Stimulated activated CD4-positive, alpha-beta T cell treated with anti-CD3 and anti-CD28 coated beads, Interleukin-2, amount 100 ng/mL, for 4 hours (primary cell): Measurements from ENCODE around the gene GUCY2C.
A peak's percentile ranks its signal among the peaks of the same experiment; 100 is the strongest.
"Not testable (repeated sequence)": the region's sequence is repeated elsewhere in the genome, so short reads cannot be mapped to it uniquely, and the experiment has no call there.

Experiments
- DNase-seq: peaks from one replicate; pipeline ENCODE4 v3.0.0-alpha.2; 2020; ENCODE audit warnings: low read depth

Gene GUCY2C

DNA sequence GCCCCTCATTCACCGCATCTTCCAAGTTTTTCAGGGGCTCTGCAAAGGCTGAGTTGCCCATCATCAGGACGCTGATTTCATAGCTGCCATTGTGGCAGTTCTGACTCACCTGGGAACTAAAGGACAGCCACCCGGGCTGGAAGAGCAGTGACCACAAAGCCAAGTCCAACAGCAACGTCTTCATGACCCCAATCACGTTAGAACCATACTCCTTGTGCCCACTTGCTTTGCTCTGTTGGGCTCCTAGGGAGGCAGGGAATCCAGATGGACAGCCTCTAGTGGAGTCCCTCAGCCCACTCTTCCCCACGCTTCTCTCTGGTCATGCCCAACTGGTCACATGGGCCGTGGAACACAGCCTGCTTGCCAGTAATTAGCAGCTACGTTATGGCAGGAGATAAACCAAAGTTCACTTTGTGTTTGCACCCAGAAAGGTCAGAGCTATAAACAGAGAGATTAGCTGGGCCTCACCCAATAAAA, at the start of gene GUCY2C:
GUCY2C (minus strand) TSS at position 335 of the 477 bp plus-strand sequence; CDS start at position 184, 151 bp downstream.
- no peak for DNase-seq

GRCh38 chr12:14743061-14743460, 46.7 kb upstream of the GUCY2C start:
- no peak for DNase-seq

GRCh38 chr12:14741942-14742341, 45.5 kb upstream of the GUCY2C start:
- DNase-seq, result no peak

- no peak for DNase-seq
Measured at GRCh38 chr12:14741153-14741552, 44.8 kb upstream of the GUCY2C start.

- DNase-seq, result not testable (repeated sequence)
Measured at GRCh38 chr12:14736441-14736840, 40.0 kb upstream of the GUCY2C start.

GRCh38 chr12:14731821-14732220, 35.4 kb upstream of the GUCY2C start:
- no peak for DNase-seq

- DNase-seq, result no peak
Measured at GRCh38 chr12:14729586-14729985, 33.2 kb upstream of the GUCY2C start.

GRCh38 chr12:14723763-14724162, 27.4 kb upstream of the GUCY2C start:
- DNase-seq, result peak; percentile 49

DNA sequence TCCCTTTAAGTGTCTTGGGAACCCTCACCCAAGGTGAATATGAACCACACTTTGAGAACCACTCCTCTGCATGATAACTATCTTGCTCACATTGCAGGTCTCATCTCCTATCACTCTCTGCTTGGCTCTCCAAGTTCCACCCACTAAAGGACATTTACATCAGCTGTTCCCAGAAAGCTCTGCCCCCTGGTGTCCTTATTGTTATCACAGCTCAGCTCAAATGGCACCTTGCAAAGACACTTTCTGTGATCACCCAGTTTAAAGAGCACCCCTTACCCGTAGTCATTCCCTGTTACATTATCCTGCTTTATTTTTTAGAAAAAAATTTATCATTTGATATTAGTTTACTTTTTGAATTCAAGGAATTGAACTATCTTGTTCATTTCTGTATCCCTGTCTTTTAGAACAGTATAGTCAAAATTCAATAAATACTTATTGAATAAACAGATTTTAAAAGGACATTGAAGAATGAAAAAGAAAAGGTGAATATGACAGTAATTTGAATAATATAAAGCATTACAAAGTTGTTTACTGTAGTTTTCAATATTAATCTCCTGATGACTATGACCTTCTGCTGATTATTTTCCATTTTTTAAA, 20.5 kb upstream of the GUCY2C start:
- peak; percentile 22 for DNase-seq

- no peak for DNase-seq
Measured at GRCh38 chr12:14714437-14714836, 18.0 kb upstream of the GUCY2C start.

GRCh38 chr12:14710632-14711320, 14.4 kb upstream of the GUCY2C start:
- DNase-seq, result no peak

DNA sequence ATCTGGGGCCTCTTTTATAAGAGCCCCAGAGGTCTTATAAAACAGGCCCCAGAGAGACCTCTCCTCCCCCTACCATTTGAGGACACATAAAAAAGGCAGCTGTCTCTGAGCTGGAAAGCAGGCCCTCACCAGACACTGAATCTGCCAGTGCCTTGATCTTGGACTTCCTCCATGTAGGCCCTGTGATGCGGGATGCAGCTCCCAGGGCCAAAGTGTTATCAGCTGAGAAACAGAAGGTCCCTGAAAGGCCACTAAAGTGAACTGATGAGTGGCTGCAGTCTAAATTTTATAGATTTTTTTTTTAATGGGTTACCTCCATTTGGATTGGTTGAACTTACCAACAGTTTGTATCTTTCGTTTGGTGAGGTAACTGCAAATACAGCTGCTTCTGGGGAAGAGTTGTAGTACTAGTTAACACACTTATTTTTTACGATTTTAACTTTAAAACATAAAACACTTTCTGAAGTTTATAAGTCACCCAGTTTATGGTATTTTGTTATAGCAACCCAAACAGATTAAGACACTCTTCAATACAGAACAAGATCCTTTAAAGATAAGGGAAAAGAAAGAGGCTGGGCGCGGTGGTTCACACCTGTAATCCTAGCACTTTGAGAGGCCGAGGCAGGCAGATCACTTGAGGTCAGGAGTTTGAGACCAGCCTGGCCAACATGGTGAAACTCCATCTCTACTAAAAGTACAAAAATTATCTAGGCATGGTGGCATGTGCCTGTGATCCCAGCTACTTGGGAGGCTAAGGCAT, 5.6 kb upstream of the GUCY2C start:
- no peak for DNase-seq

DNA sequence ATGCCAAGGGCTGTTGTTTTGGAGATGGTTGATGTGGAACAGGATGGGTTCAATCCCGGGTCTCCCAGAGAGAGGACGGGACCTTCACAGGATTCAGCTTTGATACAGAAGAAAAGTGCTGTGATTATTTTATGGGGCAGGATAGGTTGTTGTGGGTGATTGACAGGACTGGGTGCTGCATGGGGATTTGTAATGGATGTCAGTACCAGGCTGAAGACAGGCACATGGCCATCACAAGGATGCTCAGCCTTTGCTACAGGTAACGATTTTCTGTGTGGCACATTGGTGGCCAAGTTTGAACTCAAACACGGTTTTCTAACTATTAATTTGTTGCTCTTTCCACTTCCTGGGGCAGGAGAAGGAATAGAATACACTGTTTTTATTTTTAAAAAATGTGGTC, 4.5 kb upstream of the GUCY2C start:
- no peak for DNase-seq

GRCh38 chr12:14699923-14700322, 3.5 kb upstream of the GUCY2C start:
- no peak for DNase-seq

- no peak for DNase-seq
Measured at GRCh38 chr12:14698555-14698954, 2.2 kb upstream of the GUCY2C start.

DNA sequence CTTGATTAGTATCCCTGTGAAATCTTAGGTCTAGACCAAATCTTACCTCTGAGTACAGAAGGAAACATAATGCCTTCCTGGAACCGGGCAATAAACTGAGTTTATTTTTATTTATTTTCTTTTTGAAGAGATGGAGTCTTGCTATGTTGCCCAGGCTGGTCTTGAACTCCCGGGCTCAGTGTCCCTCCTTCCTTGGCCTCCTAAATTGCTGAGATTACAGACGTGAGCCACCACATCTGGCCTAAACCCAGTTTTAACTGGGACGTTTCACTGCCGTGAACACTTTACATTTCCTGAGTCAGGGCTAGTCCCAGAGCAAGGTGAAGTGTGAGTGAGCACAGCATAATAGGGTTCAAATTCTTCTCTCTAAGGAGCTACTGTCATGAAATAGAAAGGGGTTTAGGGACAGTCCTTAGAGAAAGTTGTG, 671 bp downstream of the GUCY2C start:
- no peak for DNase-seq

GRCh38 chr12:14694970-14695369, 1.4 kb downstream of the GUCY2C start:
- DNase-seq, result no peak

- no peak for DNase-seq
Measured at GRCh38 chr12:14694145-14694714, 2.2 kb downstream of the GUCY2C start.

GRCh38 chr12:14693116-14693515, 3.3 kb downstream of the GUCY2C start:
- DNase-seq, result no peak

DNA sequence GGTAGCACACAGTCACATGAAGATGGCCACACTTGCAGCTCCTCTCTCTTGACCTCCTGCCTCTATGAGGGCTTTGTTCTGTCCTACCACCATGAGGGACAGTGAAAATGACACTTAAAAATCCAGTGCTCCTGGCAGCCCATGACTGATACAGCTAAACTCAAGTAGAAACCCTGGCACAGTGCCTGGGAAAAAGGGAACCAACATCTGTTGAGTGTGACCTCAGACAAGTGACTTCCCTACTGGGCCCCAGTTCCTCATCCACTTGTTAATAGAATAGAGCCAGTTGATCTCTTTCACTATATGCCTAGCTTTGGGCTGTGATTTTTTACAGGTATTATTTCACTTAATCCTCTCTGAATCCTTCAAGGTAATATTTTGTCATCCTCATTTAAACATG, 4.8 kb downstream of the GUCY2C start:
- no peak for DNase-seq

- no peak for DNase-seq
Measured at GRCh38 chr12:14689996-14690395, 6.4 kb downstream of the GUCY2C start.

DNA sequence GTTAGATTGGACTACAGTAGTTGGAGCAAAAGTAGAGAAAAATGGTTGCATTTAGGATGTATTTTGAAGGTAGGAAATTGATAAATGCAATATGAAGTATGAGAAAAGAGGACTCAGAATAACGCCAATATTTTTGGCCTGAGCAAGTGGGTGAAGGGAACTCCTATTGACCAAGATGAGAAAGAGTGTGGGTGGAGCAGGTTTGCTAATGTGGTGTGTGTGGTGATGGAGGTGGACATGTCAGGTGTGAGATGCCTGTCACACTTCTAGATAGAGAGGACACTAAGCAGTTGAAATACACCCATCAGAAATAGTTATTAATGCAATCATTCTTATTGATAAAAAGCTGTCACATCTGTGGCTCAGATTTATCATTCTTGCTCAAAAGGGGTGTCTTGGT, 7.3 kb downstream of the GUCY2C start:
- no peak for DNase-seq

GRCh38 chr12:14682231-14682630, 14.2 kb downstream of the GUCY2C start:
- not testable (repeated sequence) for DNase-seq
